ENCODE results near the gene DDX10. TPM values are rescaled to one million over a fixed set of nuclear protein-coding genes. Genes with fewer than 3 reads are reported as not detected.

The DDX10 gene
- total RNA-seq, 1 experiment from 2014 or later: 48.3 TPM

- Histone ChIP-seq H4K91ac (ENCODE audit: insufficient read length, low read depth, low read length) (no peak overlapping the region), H4K20me1 (ENCODE audit: control insufficient read depth, insufficient read depth, insufficient read length) (no peaks in the 10 kb centered on the region), H3T11ph (ENCODE audit: low read length) (no peak overlapping the region), H3K4me1 (ENCODE audit: insufficient read depth, low read length) (no peaks in the 10 kb centered on the region), H3K23me2 (ENCODE audit: insufficient read length, low read depth, low read length, poor library complexity, severe bottlenecking) (no peaks in the 10 kb centered on the region), H2BK5ac (ENCODE audit: insufficient read length, low read length) (no peak overlapping the region), H2BK15ac (ENCODE audit: low read depth, low read length) (no peak overlapping the region), H3K9me3 (ENCODE audit: control insufficient read depth, low read depth, low read length) (no peaks in the 10 kb centered on the region), H3K14ac (ENCODE audit: insufficient read depth, low read length) (no peak overlapping the region), H3K4me2 (ENCODE audit: insufficient read depth, insufficient read length, low read length) (no peak overlapping the region), H2AFZ (ENCODE audit: low read length) (no peak overlapping the region), H3K18ac (ENCODE audit: insufficient read length, low read depth, low read length) (no peak overlapping the region), H4K8ac (replicated peaks; ENCODE audit: insufficient read length, low read depth, low read length) (no peak overlapping the region), H3K27ac (ENCODE audit: insufficient read length, low read depth, low read length) (no peak overlapping the region), H3K27me3 (ENCODE audit: insufficient read depth, low read length) (no peaks in the 10 kb centered on the region), H4K5ac (ENCODE audit: insufficient read length, low read depth, low read length) (no peak overlapping the region), H3K79me2 (ENCODE audit: insufficient read depth, low read length) (no peaks in the 10 kb centered on the region), H2BK20ac (ENCODE audit: low read depth, low read length, poor library complexity, severe bottlenecking) (no peak overlapping the region), H3K4ac (ENCODE audit: low read depth, low read length) (no peak overlapping the region), H3K23ac (ENCODE audit: insufficient read length, low read depth, low read length) (no peak overlapping the region), H2BK12ac (ENCODE audit: insufficient read length, low read depth, low read length) (no peak overlapping the region), H2AK5ac (ENCODE audit: insufficient read length, low read length) (no peak overlapping the region), H3K56ac (ENCODE audit: insufficient read length, low read depth, low read length) (no peak overlapping the region), H3K9ac (ENCODE audit: extremely low read depth, insufficient read length, low read length) (no peak overlapping the region), H3K79me1 (ENCODE audit: insufficient read depth, low read depth, low read length, poor library complexity, severe bottlenecking) (no peaks in the 10 kb centered on the region), H2BK120ac (ENCODE audit: low read depth, low read length, poor library complexity, severe bottlenecking) (no peak overlapping the region)
- 0 out of 4 replicates have a peak, but pooled peaks cover 0 to 2% of the 10 kb centered on the region in 2 experiments for H3K4me1 Mint-ChIP-seq
- peaks cover 0 to 7% (median 1%) of the 10 kb centered on the region in 3 experiments; a peak in 3 of 7 replicates for H3K36me3 Mint-ChIP-seq (ENCODE audit: insufficient read depth in 1 of 3, low read depth in 3 of 3)
- no peak for TF ChIP-seq CTCF (conservative IDR thresholded peaks at IDR 0.05)
- 100% methylated on average over 2 of the region's 6 CpGs for WGBS (ENCODE audit: extremely low coverage, insufficient read length, low lambda C conversion rate)
- H3K9me3 Mint-ChIP-seq: no peaks in the 10 kb centered on the region
- no peaks in the 10 kb centered on the region for H3K27me3 Mint-ChIP-seq (ENCODE audit: low read depth)
- no peak for DNase-seq
- no peak overlapping the region for H3K4me3 Mint-ChIP-seq
- no peak overlapping the region for H3K27ac Mint-ChIP-seq
Observed at GRCh38 chr11:108766596-108767173, 101.8 kb downstream of the DDX10 start.
